ENCODE results near the gene SCMH1. TPM values are rescaled to one million over a fixed set of nuclear protein-coding genes. Genes with fewer than 3 reads are reported as not detected.

Gene SCMH1
- total RNA-seq, 1 donor from 2014 or later = 13.0 TPM

- no peaks in the 10 kb centered on the region for H3K27me3 ChIP-seq (ENCODE audit: control insufficient read depth in 3 of 3, insufficient read depth in 3 of 3, low read length in 3 of 3)
- peaks cover 3 to 7% (median 6%) of the 10 kb centered on the region in 3 donors for H3K4me1 ChIP-seq (ENCODE audit: control insufficient read depth in 3 of 3, insufficient read depth in 3 of 3, low read length in 3 of 3)
- no peaks in the 10 kb centered on the region for H3K9me3 ChIP-seq (ENCODE audit: control insufficient read depth in 3 of 3, low read length in 3 of 3)
- H3K4me3 ChIP-seq (ENCODE audit: low read length in 3 of 3) = no peak overlapping the region
- no peak overlapping the region for H3K27ac ChIP-seq (ENCODE audit: low read depth, low read length)
- H3K36me3 ChIP-seq (ENCODE audit: control insufficient read depth in 3 of 3, insufficient read depth in 3 of 3, low read length in 3 of 3) = no peaks in the 10 kb centered on the region
- H3K9ac ChIP-seq (ENCODE audit: low read depth in 1 of 3, low read length in 3 of 3) = no peak overlapping the region
Observed at GRCh38 chr1:41097105-41097504, 145.0 kb downstream of the SCMH1 start.

- Histone ChIP-seq H3K4me1 (ENCODE audit: control insufficient read depth in 3 of 3, insufficient read depth in 3 of 3, low read length in 3 of 3) (no peaks in the 10 kb centered on the region), H3K4me3 (ENCODE audit: low read length in 3 of 3) (no peak overlapping the region), H3K9ac (ENCODE audit: low read depth in 1 of 3, low read length in 3 of 3) (no peak overlapping the region), H3K27ac (ENCODE audit: low read depth, low read length) (no peak overlapping the region), H3K27me3 (ENCODE audit: control insufficient read depth in 3 of 3, insufficient read depth in 3 of 3, low read length in 3 of 3) (no peaks in the 10 kb centered on the region), H3K36me3 (ENCODE audit: control insufficient read depth in 3 of 3, insufficient read depth in 3 of 3, low read length in 3 of 3) (no peaks in the 10 kb centered on the region), H3K9me3 (ENCODE audit: control insufficient read depth in 3 of 3, low read length in 3 of 3) (no peaks in the 10 kb centered on the region)
Observed at GRCh38 chr1:41093826-41094225, 148.3 kb downstream of the SCMH1 start.

GRCh38 chr1:41086921-41087320 lies 155.2 kb downstream of the SCMH1 start:
- no peaks in the 10 kb centered on the region for H3K36me3 ChIP-seq (ENCODE audit: control insufficient read depth in 3 of 3, insufficient read depth in 3 of 3, low read length in 3 of 3)
- no peaks in the 10 kb centered on the region for H3K27me3 ChIP-seq (ENCODE audit: control insufficient read depth in 3 of 3, insufficient read depth in 3 of 3, low read length in 3 of 3)
- H3K9ac ChIP-seq (ENCODE audit: low read depth in 1 of 3, low read length in 3 of 3) = no peak overlapping the region
- no peaks in the 10 kb centered on the region for H3K4me1 ChIP-seq (ENCODE audit: control insufficient read depth in 3 of 3, insufficient read depth in 3 of 3, low read length in 3 of 3)
- H3K27ac ChIP-seq (ENCODE audit: low read depth, low read length) = no peak overlapping the region
- H3K4me3 ChIP-seq (ENCODE audit: low read length in 3 of 3) = no peak overlapping the region
- H3K9me3 ChIP-seq (ENCODE audit: control insufficient read depth in 3 of 3, low read length in 3 of 3) = no peaks in the 10 kb centered on the region

- Histone ChIP-seq H3K27ac (ENCODE audit: low read depth, low read length) (no peak overlapping the region), H3K4me3 (ENCODE audit: low read length in 3 of 3) (no peak overlapping the region), H3K9me3 (ENCODE audit: control insufficient read depth in 3 of 3, low read length in 3 of 3) (no peaks in the 10 kb centered on the region), H3K4me1 (ENCODE audit: control insufficient read depth in 3 of 3, insufficient read depth in 3 of 3, low read length in 3 of 3) (no peaks in the 10 kb centered on the region), H3K36me3 (ENCODE audit: control insufficient read depth in 3 of 3, insufficient read depth in 3 of 3, low read length in 3 of 3) (no peaks in the 10 kb centered on the region), H3K27me3 (ENCODE audit: control insufficient read depth in 3 of 3, insufficient read depth in 3 of 3, low read length in 3 of 3) (no peaks in the 10 kb centered on the region), H3K9ac (ENCODE audit: low read depth in 1 of 3, low read length in 3 of 3) (no peak overlapping the region)
Observed at GRCh38 chr1:41078616-41079015, 163.5 kb downstream of the SCMH1 start.

- Histone ChIP-seq H3K9me3 (ENCODE audit: control insufficient read depth in 3 of 3, low read length in 3 of 3) (no peaks in the 10 kb centered on the region), H3K4me1 (ENCODE audit: control insufficient read depth in 3 of 3, insufficient read depth in 3 of 3, low read length in 3 of 3) (no peaks in the 10 kb centered on the region), H3K27me3 (ENCODE audit: control insufficient read depth in 3 of 3, insufficient read depth in 3 of 3, low read length in 3 of 3) (no peaks in the 10 kb centered on the region), H3K4me3 (ENCODE audit: low read length in 3 of 3) (no peak overlapping the region), H3K9ac (ENCODE audit: low read depth in 1 of 3, low read length in 3 of 3) (no peak overlapping the region), H3K36me3 (ENCODE audit: control insufficient read depth in 3 of 3, insufficient read depth in 3 of 3, low read length in 3 of 3) (no peaks in the 10 kb centered on the region), H3K27ac (ENCODE audit: low read depth, low read length) (no peak overlapping the region)
Observed at GRCh38 chr1:41078193-41078592, 163.9 kb downstream of the SCMH1 start.

- no peak overlapping the region for H3K27ac ChIP-seq (ENCODE audit: low read depth, low read length)
- H3K4me1 ChIP-seq (ENCODE audit: control insufficient read depth in 3 of 3, insufficient read depth in 3 of 3, low read length in 3 of 3) = no peaks in the 10 kb centered on the region
- H3K4me3 ChIP-seq (ENCODE audit: low read length in 3 of 3) = no peak overlapping the region
- no peaks in the 10 kb centered on the region for H3K27me3 ChIP-seq (ENCODE audit: control insufficient read depth in 3 of 3, insufficient read depth in 3 of 3, low read length in 3 of 3)
- peaks cover 2 to 9% (median 3%) of the 10 kb centered on the region in 3 donors for H3K36me3 ChIP-seq (ENCODE audit: control insufficient read depth in 3 of 3, insufficient read depth in 3 of 3, low read length in 3 of 3)
- H3K9me3 ChIP-seq (ENCODE audit: control insufficient read depth in 3 of 3, low read length in 3 of 3) = no peaks in the 10 kb centered on the region
- no peak overlapping the region for H3K9ac ChIP-seq (ENCODE audit: low read depth in 1 of 3, low read length in 3 of 3)
Observed at GRCh38 chr1:41073971-41074370, 168.1 kb downstream of the SCMH1 start.

- Histone ChIP-seq H3K9ac (ENCODE audit: low read depth in 1 of 3, low read length in 3 of 3) (no peak overlapping the region), H3K27ac (ENCODE audit: low read depth, low read length) (no peak overlapping the region), H3K4me1 (ENCODE audit: control insufficient read depth in 3 of 3, insufficient read depth in 3 of 3, low read length in 3 of 3) (no peaks in the 10 kb centered on the region), H3K36me3 (ENCODE audit: control insufficient read depth in 3 of 3, insufficient read depth in 3 of 3, low read length in 3 of 3) (peaks cover 2 to 17% (median 5%) of the 10 kb centered on the region in 3 donors), H3K27me3 (ENCODE audit: control insufficient read depth in 3 of 3, insufficient read depth in 3 of 3, low read length in 3 of 3) (no peaks in the 10 kb centered on the region), H3K4me3 (ENCODE audit: low read length in 3 of 3) (no peak overlapping the region), H3K9me3 (ENCODE audit: control insufficient read depth in 3 of 3, low read length in 3 of 3) (no peaks in the 10 kb centered on the region)
Observed at GRCh38 chr1:41072051-41072450, 170.1 kb downstream of the SCMH1 start.

GRCh38 chr1:41056907-41057306 lies 185.2 kb downstream of the SCMH1 start:
- no peaks in the 10 kb centered on the region for H3K9me3 ChIP-seq (ENCODE audit: control insufficient read depth in 3 of 3, low read length in 3 of 3)
- H3K27me3 ChIP-seq (ENCODE audit: control insufficient read depth in 3 of 3, insufficient read depth in 3 of 3, low read length in 3 of 3) = no peaks in the 10 kb centered on the region
- H3K4me1 ChIP-seq (ENCODE audit: control insufficient read depth in 3 of 3, insufficient read depth in 3 of 3, low read length in 3 of 3) = no peaks in the 10 kb centered on the region
- H3K4me3 ChIP-seq (ENCODE audit: low read length in 3 of 3) = no peak overlapping the region
- no peak overlapping the region for H3K27ac ChIP-seq (ENCODE audit: low read depth, low read length)
- peaks cover 0 to 14% (median 0%) of the 10 kb centered on the region in 3 donors for H3K36me3 ChIP-seq (ENCODE audit: control insufficient read depth in 3 of 3, insufficient read depth in 3 of 3, low read length in 3 of 3)
- no peak overlapping the region for H3K9ac ChIP-seq (ENCODE audit: low read depth in 1 of 3, low read length in 3 of 3)

GRCh38 chr1:41053316-41053715 lies 188.8 kb downstream of the SCMH1 start:
- H3K27ac ChIP-seq (ENCODE audit: low read depth, low read length) = no peak overlapping the region
- no peaks in the 10 kb centered on the region for H3K4me1 ChIP-seq (ENCODE audit: control insufficient read depth in 3 of 3, insufficient read depth in 3 of 3, low read length in 3 of 3)
- no peak overlapping the region for H3K9ac ChIP-seq (ENCODE audit: low read depth in 1 of 3, low read length in 3 of 3)
- no peaks in the 10 kb centered on the region for H3K27me3 ChIP-seq (ENCODE audit: control insufficient read depth in 3 of 3, insufficient read depth in 3 of 3, low read length in 3 of 3)
- no peaks in the 10 kb centered on the region for H3K9me3 ChIP-seq (ENCODE audit: control insufficient read depth in 3 of 3, low read length in 3 of 3)
- H3K36me3 ChIP-seq (ENCODE audit: control insufficient read depth in 3 of 3, insufficient read depth in 3 of 3, low read length in 3 of 3) = peaks cover 7 to 18% (median 12%) of the 10 kb centered on the region in 3 donors
- no peak overlapping the region for H3K4me3 ChIP-seq (ENCODE audit: low read length in 3 of 3)

- Histone ChIP-seq H3K9me3 (ENCODE audit: control insufficient read depth in 3 of 3, low read length in 3 of 3) (no peaks in the 10 kb centered on the region), H3K9ac (ENCODE audit: low read depth in 1 of 3, low read length in 3 of 3) (no peak overlapping the region), H3K4me1 (ENCODE audit: control insufficient read depth in 3 of 3, insufficient read depth in 3 of 3, low read length in 3 of 3) (peaks cover 9 to 12% (median 11%) of the 10 kb centered on the region in 3 donors), H3K27me3 (ENCODE audit: control insufficient read depth in 3 of 3, insufficient read depth in 3 of 3, low read length in 3 of 3) (no peaks in the 10 kb centered on the region), H3K27ac (ENCODE audit: low read depth, low read length) (no peak overlapping the region), H3K36me3 (ENCODE audit: control insufficient read depth in 3 of 3, insufficient read depth in 3 of 3, low read length in 3 of 3) (peaks cover 7 to 30% (median 14%) of the 10 kb centered on the region in 3 donors), H3K4me3 (ENCODE audit: low read length in 3 of 3) (no peak overlapping the region)
Observed at GRCh38 chr1:41051022-41051421, 191.1 kb downstream of the SCMH1 start.

GRCh38 chr1:41048540-41048939 lies 193.6 kb downstream of the SCMH1 start:
- H3K9ac ChIP-seq (ENCODE audit: low read depth in 1 of 3, low read length in 3 of 3) = no peak overlapping the region
- H3K36me3 ChIP-seq (ENCODE audit: control insufficient read depth in 3 of 3, insufficient read depth in 3 of 3, low read length in 3 of 3) = peaks cover 7 to 29% (median 14%) of the 10 kb centered on the region in 3 donors
- H3K4me3 ChIP-seq (ENCODE audit: low read length in 3 of 3) = no peak overlapping the region
- H3K9me3 ChIP-seq (ENCODE audit: control insufficient read depth in 3 of 3, low read length in 3 of 3) = no peaks in the 10 kb centered on the region
- peaks cover 22 to 34% (median 27%) of the 10 kb centered on the region in 3 donors for H3K4me1 ChIP-seq (ENCODE audit: control insufficient read depth in 3 of 3, insufficient read depth in 3 of 3, low read length in 3 of 3)
- no peaks in the 10 kb centered on the region for H3K27me3 ChIP-seq (ENCODE audit: control insufficient read depth in 3 of 3, insufficient read depth in 3 of 3, low read length in 3 of 3)
- no peak overlapping the region for H3K27ac ChIP-seq (ENCODE audit: low read depth, low read length)

Measured in skeletal muscle tissue (tissue), 4 donors.